ENCODE measurements around the gene STMND1. TPM values are rescaled to one million over a fixed set of nuclear protein-coding genes. Genes with fewer than 3 reads are reported as not detected.

STMND1 gene
- total and polyA plus RNA-seq, 7 donors = not detected

- ATAC-seq (no peak), DNase-seq (no peak)
- Histone ChIP-seq H3K4me1 (no peaks in the 10 kb centered on the region), H3K36me3 (ENCODE audit: insufficient read depth in 1 of 2, low read depth in 1 of 2) (no peaks in the 10 kb centered on the region), H3K27me3 (ENCODE audit: insufficient read depth in 3 of 3, low read length in 2 of 3) (no peaks in the 10 kb centered on the region), H3K4me3 (no peak overlapping the region), H3K9me3 (no peaks in the 10 kb centered on the region), H3K27ac (no peak overlapping the region)
- intact Hi-C loops (cut with DNase I) = no loop called here
- 83 to 87% (median 86%) methylated on average over 5 of the region's 5 CpGs for WGBS, 3 donors
- TF ChIP-seq CTCF (IDR thresholded peaks at IDR 0.05) = no peak
Measured at GRCh38 chr6:17115251-17116116, 13.6 kb downstream of the STMND1 start.

GRCh38 chr6:17116117-17116440 is 14.2 kb downstream of the STMND1 start:
- no peak for ATAC-seq
- no peaks in the 10 kb centered on the region for H3K27me3 ChIP-seq (ENCODE audit: insufficient read depth in 3 of 3, low read length in 2 of 3)
- intact Hi-C loops (cut with DNase I) = no loop called here

GRCh38 chr6:17120019-17120418 is 18.2 kb downstream of the STMND1 start:
- intact Hi-C loops (cut with DNase I) = no loop called here
- Histone ChIP-seq H3K9me3 (no peaks in the 10 kb centered on the region), H3K4me3 (no peak overlapping the region), H3K27ac (no peak overlapping the region), H3K36me3 (ENCODE audit: insufficient read depth in 1 of 2, low read depth in 1 of 2) (no peaks in the 10 kb centered on the region), H3K4me1 (no peaks in the 10 kb centered on the region), H3K27me3 (ENCODE audit: insufficient read depth in 3 of 3, low read length in 2 of 3) (no peaks in the 10 kb centered on the region)
- DNase-seq (no peak), ATAC-seq (no peak)
- WGBS, 3 donors = 86 to 94% (median 89%) methylated on average over 6 of the region's 6 CpGs
- no peak for TF ChIP-seq CTCF (IDR thresholded peaks at IDR 0.05)

More at GRCh38 chr6:17116117-17116440, 14.2 kb downstream of the STMND1 start:
- DNase-seq = no peak
- no peak overlapping the region for H3K27ac ChIP-seq
- H3K36me3 ChIP-seq (ENCODE audit: insufficient read depth in 1 of 2, low read depth in 1 of 2) = no peaks in the 10 kb centered on the region
- H3K9me3 ChIP-seq = no peaks in the 10 kb centered on the region
- H3K4me1 ChIP-seq = no peaks in the 10 kb centered on the region
- H3K4me3 ChIP-seq = no peak overlapping the region
- 86 to 92% (median 92%) methylated on average over 2 of the region's 2 CpGs for WGBS, 3 donors
- TF ChIP-seq CTCF (IDR thresholded peaks at IDR 0.05) = no peak

GRCh38 chr6:17125407-17125806 is 23.6 kb downstream of the STMND1 start:
- Histone ChIP-seq H3K4me1 (no peaks in the 10 kb centered on the region), H3K9me3 (no peaks in the 10 kb centered on the region), H3K4me3 (no peak overlapping the region), H3K27ac (no peak overlapping the region), H3K27me3 (ENCODE audit: insufficient read depth in 3 of 3, low read length in 2 of 3) (no peaks in the 10 kb centered on the region), H3K36me3 (ENCODE audit: insufficient read depth in 1 of 2, low read depth in 1 of 2) (no peaks in the 10 kb centered on the region)
- DNase-seq = no peak
- intact Hi-C loops (cut with DNase I) = no loop called here
- no peak for ATAC-seq
- 74 to 81% (median 79%) methylated on average over 4 of the region's 4 CpGs for WGBS, 3 donors
- no peak for TF ChIP-seq CTCF (IDR thresholded peaks at IDR 0.05)

GRCh38 chr6:17130786-17131185 is 28.9 kb downstream of the STMND1 start:
- no peak overlapping the region for H3K27ac ChIP-seq
- TF ChIP-seq CTCF (IDR thresholded peaks at IDR 0.05) = no peak
- intact Hi-C loops (cut with DNase I) = no loop called here
- H3K36me3 ChIP-seq (ENCODE audit: insufficient read depth in 1 of 2, low read depth in 1 of 2) = no peaks in the 10 kb centered on the region
- no peaks in the 10 kb centered on the region for H3K4me1 ChIP-seq
- H3K9me3 ChIP-seq = peaks cover 7% of the 10 kb centered on the region
- H3K27me3 ChIP-seq (ENCODE audit: insufficient read depth in 3 of 3, low read length in 2 of 3) = peaks cover 0 to 6% (median 0%) of the 10 kb centered on the region in 3 donors
- no peak for ATAC-seq
- no peak for DNase-seq
- 78 to 82% (median 81%) methylated on average over 3 of the region's 3 CpGs for WGBS, 3 donors
- H3K4me3 ChIP-seq = no peak overlapping the region

Measured in psoas muscle (tissue), 8 donors.